LoVo (cell line): ENCODE measurements around the gene HTRA3.
"Not testable (repeated sequence)": the region's sequence is repeated elsewhere in the genome, so short reads cannot be mapped to it uniquely, and the experiment has no call there.

Experiments used
- DNase-seq: peaks from one replicate; pipeline ENCODE4 v3.0.0-alpha.2; 2016; ENCODE audit warnings: low spot score

HTRA3 gene

DNA sequence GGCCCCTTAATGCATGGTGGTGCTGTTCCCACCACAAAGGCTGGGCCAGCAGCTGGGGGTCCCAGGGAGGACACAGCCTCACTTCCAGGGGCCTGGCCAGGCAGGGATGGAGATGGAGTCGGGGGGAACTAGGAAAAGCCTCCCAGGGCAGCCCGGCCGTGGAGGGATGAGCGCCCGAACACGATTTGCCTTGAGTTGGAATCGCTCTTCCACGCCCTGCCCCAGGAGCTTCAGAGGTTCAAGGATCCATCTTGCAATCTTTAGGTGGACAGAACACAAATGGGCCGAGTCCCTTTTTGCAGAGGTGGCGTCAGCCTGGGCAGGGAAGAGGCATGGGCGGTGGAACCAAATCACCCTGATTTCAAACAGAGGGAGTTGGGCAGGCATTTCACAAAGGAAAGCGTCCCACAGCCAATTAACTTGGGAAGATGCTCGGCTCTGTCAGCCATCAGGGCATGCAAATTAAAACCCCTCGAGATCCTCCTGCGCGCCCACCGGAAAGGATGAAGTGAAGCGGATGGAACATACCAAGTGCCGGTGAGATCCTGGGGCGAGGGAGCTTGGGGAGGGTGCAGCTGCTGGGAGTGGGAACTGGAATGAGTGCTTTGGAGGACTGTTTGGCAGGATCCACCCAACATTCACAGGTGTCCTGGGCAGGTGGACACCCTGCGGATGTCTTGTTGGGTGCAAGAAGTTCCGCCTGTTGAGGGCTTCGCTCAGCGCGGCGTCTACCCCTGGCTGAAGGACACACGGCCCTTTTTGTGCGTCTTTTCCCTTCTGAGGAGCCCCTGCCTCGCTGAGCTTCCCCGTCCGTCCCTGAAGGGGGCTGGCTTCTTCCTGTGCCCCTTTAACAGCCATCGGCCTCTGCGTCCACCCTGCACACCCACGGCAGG, 75.7 kb downstream of the HTRA3 start:
- DNase-seq, result no peak

GRCh38 chr4:8345946-8346814, 76.6 kb downstream of the HTRA3 start:
- DNase-seq, result no peak

GRCh38 chr4:8346838-8347605, 77.5 kb downstream of the HTRA3 start:
- DNase-seq, result no peak

- DNase-seq, result no peak
These were observed 78.1 kb downstream of the HTRA3 start for GRCh38 chr4:8347660-8348059.

DNA sequence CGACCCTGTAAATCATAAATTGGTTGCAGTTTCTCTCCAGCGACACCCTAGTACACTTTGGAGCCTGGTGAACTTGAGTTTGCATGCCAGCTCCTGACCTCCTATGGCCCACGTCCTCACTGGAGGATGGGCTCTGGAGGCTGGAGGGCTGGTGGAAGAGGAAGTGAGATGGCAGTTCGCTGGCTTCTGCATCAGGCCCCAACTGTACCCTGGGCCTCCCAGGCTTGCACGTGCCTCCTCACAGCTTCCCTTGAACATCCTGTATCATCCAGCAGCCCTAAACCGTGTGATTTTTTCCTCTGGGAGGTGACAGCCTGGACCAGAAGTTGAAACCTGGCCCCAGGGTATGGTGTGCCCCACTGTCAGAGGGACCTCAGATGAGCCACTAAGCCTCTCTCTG, 78.5 kb downstream of the HTRA3 start:
- DNase-seq, result no peak

DNA sequence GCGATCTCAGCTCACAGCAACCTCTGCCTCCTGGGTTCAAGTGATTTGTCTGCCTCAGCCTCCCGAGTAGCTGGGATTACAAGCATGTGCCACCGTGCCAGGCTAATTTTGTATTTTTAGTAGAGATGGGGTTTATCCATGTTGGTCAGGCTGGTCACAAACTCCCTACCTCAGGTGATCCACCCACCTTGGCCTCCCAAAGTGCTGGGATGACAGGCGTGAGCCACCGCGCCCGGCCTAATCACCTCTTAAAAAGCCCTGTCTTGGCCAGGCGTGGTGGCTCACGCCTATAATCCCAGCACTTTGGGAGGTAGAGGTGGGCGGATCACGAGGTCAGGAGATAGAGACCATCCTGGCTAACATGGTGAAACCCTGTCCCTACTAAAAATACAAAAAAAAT, 79.7 kb downstream of the HTRA3 start:
- not testable (repeated sequence) for DNase-seq

DNA sequence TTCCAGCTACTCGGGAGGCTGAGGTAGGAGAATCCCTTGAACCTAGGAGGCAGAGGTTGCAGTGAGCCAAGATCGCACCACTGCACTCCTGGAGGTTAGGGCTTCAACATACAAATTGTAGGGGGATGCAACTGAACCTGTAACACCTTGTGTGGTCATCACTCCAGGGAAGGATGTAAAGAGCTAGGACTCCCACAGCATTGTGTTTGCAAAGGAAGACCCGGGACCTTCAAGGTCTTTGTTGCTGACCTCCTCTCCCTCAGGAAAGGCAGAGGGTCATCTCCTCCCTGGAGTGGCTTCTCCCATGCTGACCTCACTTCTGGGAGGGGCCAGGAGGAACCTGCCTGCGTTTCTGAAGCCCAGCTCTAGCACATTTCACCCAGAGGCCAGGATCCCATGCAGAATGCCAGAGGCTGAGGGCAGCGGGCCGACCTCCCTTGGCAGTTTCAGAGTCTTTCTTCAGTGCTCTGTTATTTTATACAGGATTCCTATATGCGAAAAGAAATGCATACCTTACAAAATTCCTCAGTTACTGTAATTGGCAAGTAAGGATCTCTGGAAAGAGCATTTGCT, 80.2 kb downstream of the HTRA3 start:
- no peak for DNase-seq

GRCh38 chr4:8350352-8350751, 80.8 kb downstream of the HTRA3 start:
- no peak for DNase-seq

GRCh38 chr4:8350841-8351461, 81.4 kb downstream of the HTRA3 start:
- no peak for DNase-seq

DNA sequence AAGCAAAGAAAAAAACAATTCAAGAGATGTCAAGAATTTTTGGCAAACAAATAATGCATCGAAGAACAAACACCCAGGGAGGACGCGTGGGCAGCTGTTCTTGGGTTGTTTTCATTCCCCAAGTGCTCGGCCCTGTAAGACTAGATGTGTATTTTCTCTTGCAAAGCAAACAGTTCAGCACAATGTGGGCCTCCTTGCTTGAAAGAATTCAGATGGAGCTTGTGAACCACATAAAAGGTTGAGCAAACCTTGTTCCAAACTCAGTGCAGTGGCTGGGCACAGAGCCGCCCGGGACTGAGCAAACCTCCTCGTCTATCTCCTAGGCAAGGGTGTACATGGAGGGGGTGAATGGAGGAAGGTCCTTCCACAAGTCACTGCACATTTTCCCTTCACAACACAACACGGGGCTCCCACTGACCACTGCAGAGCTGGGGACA, 82.4 kb downstream of the HTRA3 start:
- no peak for DNase-seq

GRCh38 chr4:8352368-8353157, 83.0 kb downstream of the HTRA3 start:
- DNase-seq, result no peak

GRCh38 chr4:8353158-8353669, 83.7 kb downstream of the HTRA3 start:
- DNase-seq, result no peak

- no peak for DNase-seq
These were observed 84.4 kb downstream of the HTRA3 start for GRCh38 chr4:8353912-8354453.

- peak; percentile 20 for DNase-seq
These were observed 85.8 kb downstream of the HTRA3 start for GRCh38 chr4:8355306-8355705.

DNA sequence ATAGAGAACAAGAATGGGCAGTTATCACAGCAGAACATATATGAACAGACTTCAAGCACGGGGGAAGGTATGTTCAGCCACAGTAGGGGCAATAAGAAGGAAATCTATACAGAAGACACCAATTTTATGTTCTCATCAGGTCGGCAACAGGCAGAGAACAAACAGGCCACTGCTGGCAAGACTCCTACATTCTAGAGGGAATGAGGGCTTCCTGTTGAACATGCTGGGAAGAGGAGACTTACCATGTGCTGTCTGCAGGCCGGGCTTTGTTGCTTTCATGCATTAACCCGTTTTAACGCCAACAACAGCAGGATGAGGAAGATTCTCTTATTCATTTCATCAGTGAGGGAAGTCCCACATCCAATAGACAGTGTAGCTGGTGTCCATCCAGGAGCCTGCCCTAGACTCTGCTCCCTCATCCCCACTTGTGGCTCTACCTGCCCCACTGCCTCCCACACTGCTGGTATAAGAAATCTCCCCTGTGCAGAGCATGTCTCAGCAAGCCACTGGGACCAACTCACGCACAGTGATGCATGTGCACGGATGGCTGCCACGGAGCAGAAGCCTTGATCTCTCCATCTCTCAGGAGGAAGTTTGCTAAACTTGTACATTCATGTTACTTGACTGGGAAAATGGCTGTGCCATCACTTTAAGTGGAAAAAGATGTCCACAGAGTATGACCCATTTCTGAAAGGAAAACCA, 86.5 kb downstream of the HTRA3 start:
- no peak for DNase-seq
